Measurements from ENCODE around the gene ZC3H18.

ZC3H18 gene

GRCh38 chr16:88654363-88655052, 84.3 kb downstream of the ZC3H18 start:
- no peak overlapping the region for H3K27ac ChIP-seq
- no peak overlapping the region for H3K4me2 ChIP-seq
- no peaks in the 10 kb centered on the region for H4K20me1 ChIP-seq (ENCODE audit: insufficient read depth)
- H3K4me1 ChIP-seq (ENCODE audit: low read depth, poor library complexity, severe bottlenecking) = peaks cover 17% of the 10 kb centered on the region
- H3K9ac ChIP-seq = no peak overlapping the region
- H3K27me3 ChIP-seq (ENCODE audit: insufficient read depth, low read depth) = no peaks in the 10 kb centered on the region
- H3K36me3 ChIP-seq (ENCODE audit: insufficient read depth) = no peaks in the 10 kb centered on the region
- no peak overlapping the region for H3K4me3 ChIP-seq (IDR thresholded peaks at IDR 0.05; ENCODE audit: insufficient read depth, low read depth, low read length)
- H2AFZ ChIP-seq (ENCODE audit: low read depth) = no peak overlapping the region
- TF ChIP-seq CTCF (conservative IDR thresholded peaks at IDR 0.05; ENCODE audit: low read depth, low read length) = no peak
- peaks cover 8% of the 10 kb centered on the region; the same call in 1 of the 2 replicates for H3K79me2 ChIP-seq (ENCODE audit: insufficient read depth, low read depth)

GRCh38 chr16:88655053-88655732, 85.0 kb downstream of the ZC3H18 start:
- Histone ChIP-seq H3K9ac (no peak overlapping the region), H3K36me3 (ENCODE audit: insufficient read depth) (no peaks in the 10 kb centered on the region), H3K79me2 (ENCODE audit: insufficient read depth, low read depth) (peaks cover 10% of the 10 kb centered on the region; the same call in 1 of the 2 replicates), H2AFZ (ENCODE audit: low read depth) (no peak overlapping the region), H3K4me2 (no peak overlapping the region), H3K4me1 (ENCODE audit: low read depth, poor library complexity, severe bottlenecking) (peaks cover 13% of the 10 kb centered on the region), H4K20me1 (ENCODE audit: insufficient read depth) (no peaks in the 10 kb centered on the region), H3K4me3 (IDR thresholded peaks at IDR 0.05; ENCODE audit: insufficient read depth, low read depth, low read length) (no peak overlapping the region), H3K27ac (no peak overlapping the region), H3K27me3 (ENCODE audit: insufficient read depth, low read depth) (no peaks in the 10 kb centered on the region)
- TF ChIP-seq CTCF (conservative IDR thresholded peaks at IDR 0.05; ENCODE audit: low read depth, low read length) = no peak

GRCh38 chr16:88655733-88656281, 85.6 kb downstream of the ZC3H18 start:
- Histone ChIP-seq H3K36me3 (ENCODE audit: insufficient read depth) (no peaks in the 10 kb centered on the region), H3K27ac (no peak overlapping the region), H3K4me1 (ENCODE audit: low read depth, poor library complexity, severe bottlenecking) (peaks cover 13% of the 10 kb centered on the region), H3K4me2 (no peak overlapping the region), H3K79me2 (ENCODE audit: insufficient read depth, low read depth) (peaks cover 10% of the 10 kb centered on the region; the same call in 1 of the 2 replicates), H4K20me1 (ENCODE audit: insufficient read depth) (no peaks in the 10 kb centered on the region), H3K9ac (no peak overlapping the region), H3K4me3 (IDR thresholded peaks at IDR 0.05; ENCODE audit: insufficient read depth, low read depth, low read length) (no peak overlapping the region), H2AFZ (ENCODE audit: low read depth) (no peak overlapping the region), H3K27me3 (ENCODE audit: insufficient read depth, low read depth) (no peaks in the 10 kb centered on the region)
- TF ChIP-seq CTCF (conservative IDR thresholded peaks at IDR 0.05; ENCODE audit: low read depth, low read length) = no peak

- Histone ChIP-seq H3K4me2 (no peak overlapping the region), H3K27ac (no peak overlapping the region), H3K27me3 (ENCODE audit: insufficient read depth, low read depth) (no peaks in the 10 kb centered on the region), H3K4me1 (ENCODE audit: low read depth, poor library complexity, severe bottlenecking) (peaks cover 16% of the 10 kb centered on the region), H4K20me1 (ENCODE audit: insufficient read depth) (no peaks in the 10 kb centered on the region), H3K9ac (no peak overlapping the region), H3K4me3 (IDR thresholded peaks at IDR 0.05; ENCODE audit: insufficient read depth, low read depth, low read length) (no peak overlapping the region), H3K79me2 (ENCODE audit: insufficient read depth, low read depth) (peaks cover 10% of the 10 kb centered on the region; the same call in 1 of the 2 replicates), H3K36me3 (ENCODE audit: insufficient read depth) (no peaks in the 10 kb centered on the region), H2AFZ (ENCODE audit: low read depth) (no peak overlapping the region)
- no peak for TF ChIP-seq CTCF (conservative IDR thresholded peaks at IDR 0.05; ENCODE audit: low read depth, low read length)
Measured at GRCh38 chr16:88656291-88656980, 86.2 kb downstream of the ZC3H18 start.

Measured in KMS-11 (cell line).